ENCODE data around the gene HMOX1.

HMOX1 gene

DNA sequence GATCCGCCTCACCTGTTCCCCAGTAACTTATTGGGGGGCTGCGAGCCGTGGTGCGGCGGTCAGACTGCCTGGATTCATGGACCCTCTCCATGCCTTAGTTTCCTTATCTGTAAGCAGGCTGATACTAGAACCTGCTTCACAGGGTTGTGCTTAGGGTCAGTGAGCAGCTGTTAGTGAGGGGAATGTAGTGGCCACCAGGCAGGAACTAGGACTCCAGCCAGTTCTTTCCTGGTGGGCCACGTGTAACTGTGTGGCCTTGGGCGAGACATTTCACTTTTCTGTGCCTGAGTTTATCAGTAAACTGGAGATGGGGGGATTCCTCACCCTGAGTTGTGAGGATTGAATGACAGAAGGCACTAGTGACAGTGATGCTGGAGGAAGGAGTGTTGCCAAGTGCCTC, 43.9 kb downstream of the HMOX1 start:
- TF ChIP-seq, protein P1, sequence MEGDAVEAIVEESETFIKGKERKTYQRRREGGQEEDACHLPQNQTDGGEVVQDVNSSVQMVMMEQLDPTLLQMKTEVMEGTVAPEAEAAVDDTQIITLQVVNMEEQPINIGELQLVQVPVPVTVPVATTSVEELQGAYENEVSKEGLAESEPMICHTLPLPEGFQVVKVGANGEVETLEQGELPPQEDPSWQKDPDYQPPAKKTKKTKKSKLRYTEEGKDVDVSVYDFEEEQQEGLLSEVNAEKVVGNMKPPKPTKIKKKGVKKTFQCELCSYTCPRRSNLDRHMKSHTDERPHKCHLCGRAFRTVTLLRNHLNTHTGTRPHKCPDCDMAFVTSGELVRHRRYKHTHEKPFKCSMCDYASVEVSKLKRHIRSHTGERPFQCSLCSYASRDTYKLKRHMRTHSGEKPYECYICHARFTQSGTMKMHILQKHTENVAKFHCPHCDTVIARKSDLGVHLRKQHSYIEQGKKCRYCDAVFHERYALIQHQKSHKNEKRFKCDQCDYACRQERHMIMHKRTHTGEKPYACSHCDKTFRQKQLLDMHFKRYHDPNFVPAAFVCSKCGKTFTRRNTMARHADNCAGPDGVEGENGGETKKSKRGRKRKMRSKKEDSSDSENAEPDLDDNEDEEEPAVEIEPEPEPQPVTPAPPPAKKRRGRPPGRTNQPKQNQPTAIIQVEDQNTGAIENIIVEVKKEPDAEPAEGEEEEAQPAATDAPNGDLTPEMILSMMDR (IDR thresholded peaks at IDR 0.05), result no peak

DNA sequence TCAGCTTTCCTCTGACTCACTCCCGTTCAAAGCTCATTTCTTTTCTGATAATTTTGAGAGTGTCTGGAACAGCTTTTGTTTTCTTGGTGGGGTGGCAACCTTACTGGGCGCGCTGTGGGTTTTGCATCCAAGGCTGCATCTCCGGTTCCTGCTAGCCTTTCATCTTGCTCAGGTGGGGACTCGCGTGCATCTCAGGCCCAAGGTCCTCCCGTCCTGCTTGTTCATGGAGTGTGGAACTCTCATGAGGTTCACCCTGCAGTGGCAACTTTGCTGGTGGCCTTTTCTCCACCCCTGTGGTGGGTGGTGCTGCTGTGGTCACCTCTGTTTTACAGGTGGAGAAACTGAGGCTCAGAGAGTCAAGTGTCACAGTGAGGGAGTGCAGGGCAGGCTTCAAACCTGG, 44.6 kb downstream of the HMOX1 start:
- TF ChIP-seq, protein P1 (IDR thresholded peaks at IDR 0.05), result no peak

DNA sequence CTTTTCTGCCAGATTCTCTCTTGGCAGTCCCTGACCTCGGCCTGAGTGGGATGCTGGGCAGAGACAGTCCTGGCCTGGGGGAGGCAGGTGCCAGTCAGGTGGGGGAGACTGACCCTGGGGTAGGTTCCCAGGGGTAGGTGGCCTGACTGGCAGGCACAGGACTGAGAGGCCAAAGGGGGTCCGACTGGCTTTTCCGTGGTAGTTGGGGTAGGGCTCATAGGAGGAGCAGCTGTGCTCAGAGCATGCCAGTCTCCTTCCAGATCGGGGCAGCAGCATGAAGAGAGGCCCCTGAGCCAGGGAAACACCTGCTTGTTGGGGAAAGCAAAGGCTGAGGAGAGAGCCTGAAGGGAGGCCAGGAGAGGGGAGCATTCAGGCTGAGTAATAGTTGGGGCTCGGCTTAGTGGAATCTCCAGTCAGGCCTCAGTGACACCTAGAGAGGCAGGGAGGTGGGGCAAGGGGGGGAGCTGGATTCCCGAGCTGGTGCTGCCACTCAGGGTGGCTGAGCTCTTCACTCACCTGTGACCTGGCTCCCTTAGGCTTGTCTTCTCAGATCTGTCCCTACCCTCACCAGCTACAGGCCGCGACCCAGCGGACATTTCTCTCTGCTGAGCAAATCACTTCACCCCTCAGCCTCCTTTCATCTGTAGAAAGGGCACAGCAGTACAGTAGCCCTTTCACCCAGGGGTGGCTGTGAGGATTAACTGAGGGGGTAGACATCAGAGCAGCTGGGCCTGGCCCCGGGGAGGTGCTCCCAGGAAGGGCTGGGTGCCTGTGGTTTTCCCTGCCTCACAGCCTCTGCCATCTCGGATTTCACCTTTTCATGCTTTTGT, 45.3 kb downstream of the HMOX1 start:
- TF ChIP-seq, protein P1 (IDR thresholded peaks at IDR 0.05), result no peak

DNA sequence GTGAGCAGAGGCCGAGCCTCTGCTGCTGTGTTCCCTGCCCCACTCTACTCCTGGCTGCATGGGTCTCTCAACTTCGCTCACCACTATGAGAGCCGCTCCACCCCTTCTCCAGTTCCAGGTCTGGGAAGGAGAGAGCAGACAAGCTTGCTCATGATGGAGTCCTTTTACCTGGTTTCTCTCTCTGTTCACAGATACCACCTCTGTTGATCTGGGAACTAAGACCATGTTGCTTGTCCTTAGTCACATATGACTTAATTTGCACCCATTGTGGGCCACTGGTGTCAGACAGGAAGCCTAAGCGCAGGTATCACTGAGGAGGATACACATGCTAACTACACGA, 45.9 kb downstream of the HMOX1 start:
- TF ChIP-seq, protein P1 (IDR thresholded peaks at IDR 0.05), result no peak

DNA sequence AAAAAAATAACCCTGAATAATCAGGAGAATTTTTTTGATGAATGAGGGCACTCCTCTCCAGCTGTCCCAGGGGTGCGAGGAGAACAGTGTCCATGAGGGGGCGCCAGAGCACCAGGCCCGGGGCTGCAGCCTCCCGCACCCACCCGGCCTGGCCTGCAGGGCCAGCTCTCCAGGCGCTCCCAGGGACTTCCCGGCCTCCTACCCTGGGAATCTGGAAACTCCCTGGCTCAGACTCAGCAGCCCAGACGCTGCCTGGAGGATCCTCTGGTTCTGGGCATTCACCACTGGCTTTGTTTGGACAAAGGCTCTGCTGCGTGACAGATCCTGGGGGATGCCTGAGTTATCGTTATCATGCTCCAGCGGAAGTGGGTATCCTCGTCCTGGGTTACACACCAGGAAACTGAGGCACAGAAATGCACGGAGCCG, 50.0 kb downstream of the HMOX1 start:
- TF ChIP-seq, protein P1 (IDR thresholded peaks at IDR 0.05), result peak; percentile 95

DNA sequence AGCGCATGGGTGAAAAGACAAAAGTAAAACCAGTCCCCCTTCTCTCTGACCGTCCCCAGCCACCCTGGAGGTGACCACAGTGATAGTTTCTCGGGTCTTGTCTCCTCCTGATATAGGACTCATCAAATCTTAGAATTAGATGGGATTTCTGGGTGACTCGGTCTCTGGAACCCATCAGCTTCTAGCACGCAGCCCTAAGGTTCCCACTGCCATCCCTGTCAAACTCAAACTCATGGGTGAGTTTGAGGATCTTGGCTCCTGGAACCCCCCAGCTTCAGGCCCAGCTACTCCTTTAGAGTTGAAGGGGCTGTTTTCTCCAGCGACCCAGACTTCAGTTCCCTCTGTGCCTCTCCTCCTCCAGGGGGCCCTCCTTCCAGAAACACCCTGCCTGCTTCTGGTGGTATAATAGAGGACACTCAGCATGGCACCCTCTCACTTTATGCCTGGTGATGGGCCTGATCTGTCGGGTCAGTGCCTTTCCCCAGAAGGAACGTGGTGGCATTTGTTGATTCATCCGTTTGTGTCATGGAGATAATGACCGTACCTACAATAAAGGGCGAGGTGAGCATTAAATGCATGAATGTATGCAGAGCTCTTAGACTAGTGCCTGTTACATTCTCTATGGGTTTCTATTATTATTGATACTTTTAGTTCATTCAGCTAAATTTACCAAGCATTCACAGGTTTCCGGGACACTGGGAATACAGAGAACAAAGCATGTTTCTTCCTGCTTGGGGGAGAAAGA, 50.8 kb downstream of the HMOX1 start:
- TF ChIP-seq, protein P1 (IDR thresholded peaks at IDR 0.05), result no peak

DNA sequence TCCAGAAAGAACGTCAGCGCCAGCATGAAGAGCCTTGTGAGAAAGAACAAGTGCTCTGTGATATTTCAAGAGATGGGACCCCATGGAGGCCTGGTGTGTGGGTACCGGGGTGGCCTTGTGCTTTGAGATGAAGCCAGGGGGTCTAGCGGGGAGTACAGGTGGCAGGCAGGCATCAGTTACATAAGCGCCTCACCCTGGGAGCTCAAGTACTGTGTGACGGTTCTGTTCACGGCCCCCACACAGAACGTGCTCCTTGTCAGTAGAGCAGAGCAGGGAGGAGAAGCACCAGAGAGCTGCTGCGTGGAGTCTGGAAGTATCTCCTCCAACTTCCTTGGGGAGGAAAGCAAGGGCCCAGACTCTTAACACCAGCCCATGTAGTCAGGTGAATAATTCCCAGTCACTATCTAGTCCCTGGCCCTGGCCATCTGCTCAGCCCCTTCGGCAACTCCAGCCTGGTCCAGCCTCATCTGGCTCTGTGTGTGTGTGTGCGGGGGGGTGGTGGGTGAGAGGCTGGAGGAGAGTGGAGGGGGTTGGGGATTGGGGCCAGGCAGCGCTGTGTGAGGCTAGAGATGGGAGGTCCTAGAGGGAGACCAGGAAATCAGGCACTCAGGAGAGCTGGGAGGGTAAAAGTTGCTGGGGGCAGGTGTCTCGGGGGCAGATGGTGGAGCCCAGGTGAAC, 51.5 kb downstream of the HMOX1 start:
- TF ChIP-seq, protein P1 (IDR thresholded peaks at IDR 0.05), result no peak
